Measurements from ENCODE around the gene MAU2. TPM values are rescaled to one million over a fixed set of nuclear protein-coding genes. Genes with fewer than 3 reads are reported as not detected.

The MAU2 gene
- total RNA-seq, 2 donors from 2014 or later: 64.1 to 64.3 TPM

- H3K4me1 ChIP-seq (ENCODE audit: control insufficient read depth, insufficient read depth, low read length): no peaks in the 10 kb centered on the region
- DNase-seq: no peak
- H3K27ac ChIP-seq (ENCODE audit: low read depth, low read length): no peak overlapping the region
- Mint-ChIP-seq H3K27ac (no peak overlapping the region), H3K4me3 (no peak overlapping the region), H3K27me3 (ENCODE audit: insufficient read depth) (no peaks in the 10 kb centered on the region), H3K9me3 (no peaks in the 10 kb centered on the region), H3K36me3 (ENCODE audit: low read depth) (peaks cover 36% of the 10 kb centered on the region), H3K4me1 (no peaks in the 10 kb centered on the region)
- H3K27me3 ChIP-seq (ENCODE audit: control insufficient read depth, insufficient read depth, low read length, poor library complexity, severe bottlenecking): no peaks in the 10 kb centered on the region
- 61% methylated on average over 3 of the region's 3 CpGs for WGBS, 2 experiments (ENCODE audit: insufficient coverage in 1 of 2, insufficient read length in 1 of 2)
- no peak overlapping the region for H3K4me3 ChIP-seq (ENCODE audit: low read length)
- H3K9ac ChIP-seq (ENCODE audit: extremely low read depth, low read length, poor library complexity, severe bottlenecking): no peak overlapping the region
- H3K36me3 ChIP-seq (ENCODE audit: control insufficient read depth, insufficient read depth, low read length): peaks cover 42% of the 10 kb centered on the region
- no peaks in the 10 kb centered on the region for H3K9me3 ChIP-seq (ENCODE audit: control insufficient read depth, low read length)
- no peak for TF ChIP-seq CTCF (conservative IDR thresholded peaks at IDR 0.05)
Observed at GRCh38 chr19:19336597-19336996, 16.0 kb downstream of the MAU2 start.

- TF ChIP-seq CTCF (conservative IDR thresholded peaks at IDR 0.05): peak; percentile 13
- Mint-ChIP-seq H3K4me3 (no peak overlapping the region), H3K27ac (no peak overlapping the region), H3K9me3 (no peaks in the 10 kb centered on the region), H3K4me1 (no peaks in the 10 kb centered on the region), H3K27me3 (ENCODE audit: insufficient read depth) (no peaks in the 10 kb centered on the region), H3K36me3 (ENCODE audit: low read depth) (peaks cover 32% of the 10 kb centered on the region)
- H3K9me3 ChIP-seq (ENCODE audit: control insufficient read depth, low read length): no peaks in the 10 kb centered on the region
- H3K36me3 ChIP-seq (ENCODE audit: control insufficient read depth, insufficient read depth, low read length): peaks cover 37% of the 10 kb centered on the region
- H3K27me3 ChIP-seq (ENCODE audit: control insufficient read depth, insufficient read depth, low read length, poor library complexity, severe bottlenecking): no peaks in the 10 kb centered on the region
- WGBS, 2 experiments (ENCODE audit: insufficient coverage in 1 of 2, insufficient read length in 1 of 2): 95 to 97% methylated on average over 9 to 17 of the region's 17 CpGs
- H3K27ac ChIP-seq (ENCODE audit: low read depth, low read length): no peak overlapping the region
- H3K9ac ChIP-seq (ENCODE audit: extremely low read depth, low read length, poor library complexity, severe bottlenecking): no peak overlapping the region
- no peaks in the 10 kb centered on the region for H3K4me1 ChIP-seq (ENCODE audit: control insufficient read depth, insufficient read depth, low read length)
- H3K4me3 ChIP-seq (ENCODE audit: low read length): no peak overlapping the region
- DNase-seq: no peak
Observed at GRCh38 chr19:19337120-19337519, 16.5 kb downstream of the MAU2 start.

- Histone ChIP-seq H3K4me3 (ENCODE audit: low read length) (no peak overlapping the region), H3K27me3 (ENCODE audit: control insufficient read depth, insufficient read depth, low read length, poor library complexity, severe bottlenecking) (no peaks in the 10 kb centered on the region), H3K9ac (ENCODE audit: extremely low read depth, low read length, poor library complexity, severe bottlenecking) (no peak overlapping the region), H3K36me3 (ENCODE audit: control insufficient read depth, insufficient read depth, low read length) (peaks cover 36% of the 10 kb centered on the region), H3K4me1 (ENCODE audit: control insufficient read depth, insufficient read depth, low read length) (no peaks in the 10 kb centered on the region), H3K9me3 (ENCODE audit: control insufficient read depth, low read length) (no peaks in the 10 kb centered on the region), H3K27ac (ENCODE audit: low read depth, low read length) (no peak overlapping the region)
- H3K36me3 Mint-ChIP-seq (ENCODE audit: low read depth): peaks cover 36% of the 10 kb centered on the region
- no peak for DNase-seq
- H3K4me1 Mint-ChIP-seq: no peaks in the 10 kb centered on the region
- no peak overlapping the region for H3K4me3 Mint-ChIP-seq
- no peak for TF ChIP-seq CTCF (conservative IDR thresholded peaks at IDR 0.05)
- H3K27ac Mint-ChIP-seq: no peak overlapping the region
- no peaks in the 10 kb centered on the region for H3K9me3 Mint-ChIP-seq
- 94 to 97% methylated on average over 5 to 7 of the region's 7 CpGs for WGBS, 2 experiments (ENCODE audit: insufficient coverage in 1 of 2, insufficient read length in 1 of 2)
- no peaks in the 10 kb centered on the region for H3K27me3 Mint-ChIP-seq (ENCODE audit: insufficient read depth)
Observed at GRCh38 chr19:19338082-19338481, 17.5 kb downstream of the MAU2 start.
